ENCODE measurements around the gene RABGAP1L.

DNA sequence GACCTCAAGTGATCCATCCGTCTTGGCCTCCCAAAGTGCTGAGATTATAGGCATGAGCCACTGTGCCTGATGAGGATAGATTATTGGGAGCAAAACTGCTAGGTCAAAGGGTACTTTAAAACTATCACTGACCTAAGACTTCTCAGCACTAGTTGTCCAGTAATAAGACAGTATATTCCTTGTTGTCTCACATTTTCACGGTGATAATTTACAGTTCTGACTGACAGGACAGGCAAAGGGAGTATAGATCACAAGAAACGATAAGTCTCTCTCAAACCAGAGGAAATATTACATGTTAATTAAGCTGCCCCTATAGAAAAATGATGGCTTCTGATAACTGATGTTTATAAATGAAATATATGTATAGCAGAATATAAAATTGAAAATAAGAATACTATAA lies 860.2 kb downstream of the RABGAP1L start:
- no peak for TF ChIP-seq CTCF (IDR thresholded peaks at IDR 0.05)
- no peak for TF ChIP-seq POLR2A (IDR thresholded peaks at IDR 0.05)
